LNCaP clone FGC (cell line): ENCODE measurements around the gene LSM3.

Experiments used
- DNase-seq: peaks from one replicate; pipeline ENCODE4 v3.0.0-alpha.2; 2011; ENCODE audit warnings: low read depth
- H3K4me3 ChIP-seq: 2 replicates; pipeline ENCODE4 v1.5.1; 2011; ENCODE audit warnings: mild to moderate bottlenecking, low read depth, low read length, control low read depth
- TF ChIP-seq, protein P1 (sequence below): IDR thresholded peaks from 2 replicates; pipeline ENCODE4 v1.5.1; 2012; ENCODE audit warnings: mild to moderate bottlenecking; ENCODE audit not compliant: control insufficient read depth, insufficient read depth; ENCODE audit errors: extremely low read depth

Gene LSM3

GRCh38 chr3:14133188-14133800 is 45.3 kb upstream of the LSM3 start:
- no peak for DNase-seq
- TF ChIP-seq, protein P1, sequence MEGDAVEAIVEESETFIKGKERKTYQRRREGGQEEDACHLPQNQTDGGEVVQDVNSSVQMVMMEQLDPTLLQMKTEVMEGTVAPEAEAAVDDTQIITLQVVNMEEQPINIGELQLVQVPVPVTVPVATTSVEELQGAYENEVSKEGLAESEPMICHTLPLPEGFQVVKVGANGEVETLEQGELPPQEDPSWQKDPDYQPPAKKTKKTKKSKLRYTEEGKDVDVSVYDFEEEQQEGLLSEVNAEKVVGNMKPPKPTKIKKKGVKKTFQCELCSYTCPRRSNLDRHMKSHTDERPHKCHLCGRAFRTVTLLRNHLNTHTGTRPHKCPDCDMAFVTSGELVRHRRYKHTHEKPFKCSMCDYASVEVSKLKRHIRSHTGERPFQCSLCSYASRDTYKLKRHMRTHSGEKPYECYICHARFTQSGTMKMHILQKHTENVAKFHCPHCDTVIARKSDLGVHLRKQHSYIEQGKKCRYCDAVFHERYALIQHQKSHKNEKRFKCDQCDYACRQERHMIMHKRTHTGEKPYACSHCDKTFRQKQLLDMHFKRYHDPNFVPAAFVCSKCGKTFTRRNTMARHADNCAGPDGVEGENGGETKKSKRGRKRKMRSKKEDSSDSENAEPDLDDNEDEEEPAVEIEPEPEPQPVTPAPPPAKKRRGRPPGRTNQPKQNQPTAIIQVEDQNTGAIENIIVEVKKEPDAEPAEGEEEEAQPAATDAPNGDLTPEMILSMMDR, result no peak
- no peak overlapping the region for H3K4me3 ChIP-seq

GRCh38 chr3:14133876-14134275 is 44.7 kb upstream of the LSM3 start:
- TF ChIP-seq, protein P1, result no peak
- DNase-seq, result no peak
- no peak overlapping the region for H3K4me3 ChIP-seq

DNA sequence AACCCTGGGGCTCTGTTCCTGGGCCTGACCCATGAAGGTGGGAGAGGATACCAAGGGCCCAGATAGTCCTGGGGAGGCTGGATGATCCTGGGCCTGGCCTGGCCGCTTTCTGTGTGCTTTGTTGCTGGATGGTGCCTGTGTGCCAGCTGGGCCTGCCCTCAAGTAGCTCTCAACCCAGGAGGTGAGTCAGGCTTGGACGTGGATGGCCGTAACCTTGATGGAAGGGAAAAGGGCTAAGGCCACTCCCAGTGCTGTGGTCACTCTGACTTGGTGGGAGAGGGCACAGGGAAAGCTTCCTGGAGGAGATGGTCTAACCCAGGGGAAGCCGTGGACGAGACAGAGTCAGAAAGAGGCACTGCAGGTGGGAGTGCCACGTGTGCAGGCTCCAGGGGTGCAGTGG is 44.3 kb upstream of the LSM3 start:
- H3K4me3 ChIP-seq, result no peak overlapping the region
- TF ChIP-seq, protein P1, result no peak
- DNase-seq, result no peak

- TF ChIP-seq, protein P1, result no peak
- DNase-seq, result no peak
Observed at GRCh38 chr3:14135581-14135980, 43.0 kb upstream of the LSM3 start.

GRCh38 chr3:14137004-14137403 is 41.6 kb upstream of the LSM3 start:
- TF ChIP-seq, protein P1, result no peak
- DNase-seq, result no peak

More at GRCh38 chr3:14135581-14135980, 43.0 kb upstream of the LSM3 start:
- H3K4me3 ChIP-seq, result no peak overlapping the region

GRCh38 chr3:14137445-14137844 is 41.2 kb upstream of the LSM3 start:
- TF ChIP-seq, protein P1, result no peak
- DNase-seq, result no peak
- no peak overlapping the region for H3K4me3 ChIP-seq

More at GRCh38 chr3:14137004-14137403, 41.6 kb upstream of the LSM3 start:
- no peak overlapping the region for H3K4me3 ChIP-seq

- DNase-seq, result no peak
- H3K4me3 ChIP-seq, result no peak overlapping the region
- TF ChIP-seq, protein P1, result no peak
Observed at GRCh38 chr3:14138109-14138877, 40.3 kb upstream of the LSM3 start.
